GM23338 (cell line): ENCODE results near the gene CCDC146. TPM values are rescaled to one million over a fixed set of nuclear protein-coding genes. Genes with fewer than 3 reads are reported as not detected.

Experiments used
- ATAC-seq: fragments of 200-7000 bp; cut with Tn5 transposase; 3 replicates; pipeline ENCODE4 v1.9.1; 2020
- DNase-seq: peaks from one replicate; pipeline ENCODE4 v3.0.0-alpha.2; 2015; ENCODE audit warnings: low spot score
- H2AFZ ChIP-seq: fragments of 200-600 bp; sonication (generic); 2 replicates; pipeline ENCODE4 v1.8.0; 2016; ENCODE audit warnings: antibody characterized with exemption, mild to moderate bottlenecking, moderate library complexity
- H3F3A ChIP-seq: fragments of 200-600 bp; sonication (generic); replicated peaks from 2 replicates; pipeline ENCODE4 v1.8.0; 2017; ENCODE audit warnings: antibody characterized with exemption, mixed run types, low read depth
- H3K27ac ChIP-seq: fragments of 200-600 bp; sonication (generic); 2 replicates; pipeline ENCODE4 v1.6.1; 2016; ENCODE audit warnings: low read depth
- H3K27me3 ChIP-seq: fragments of 200-600 bp; sonication (generic); 2 replicates; pipeline ENCODE4 v1.8.0; 2016; ENCODE audit warnings: mild to moderate bottlenecking, mixed run types, moderate library complexity; ENCODE audit not compliant: insufficient read depth
- H3K36me3 ChIP-seq: fragments of 200-600 bp; sonication (generic); 2 replicates; pipeline ENCODE4 v1.8.0; 2016; ENCODE audit warnings: mild to moderate bottlenecking; ENCODE audit not compliant: insufficient read depth
- H3K4me1 ChIP-seq: fragments of 200-600 bp; sonication (generic); 2 replicates; pipeline ENCODE4 v1.8.0; 2016; ENCODE audit warnings: mild to moderate bottlenecking, moderate library complexity; ENCODE audit not compliant: insufficient read depth
- H3K4me2 ChIP-seq: fragments of 200-600 bp; sonication (generic); 2 replicates; pipeline ENCODE4 v1.7.1; 2017; ENCODE audit warnings: mixed run types
- H3K4me3 ChIP-seq: fragments of 200-600 bp; sonication (generic); 2 replicates; pipeline ENCODE4 v1.6.1; 2016; ENCODE audit warnings: mixed run types
- H3K79me2 ChIP-seq: fragments of 200-600 bp; sonication (generic); replicated peaks from 2 replicates; pipeline ENCODE4 v1.8.0; 2017; ENCODE audit warnings: mild to moderate bottlenecking; ENCODE audit not compliant: insufficient read depth
- H3K9me2 ChIP-seq: fragments of 200-600 bp; sonication (generic); 2 replicates; pipeline ENCODE4 v1.8.0; 2017; ENCODE audit not compliant: insufficient read depth
- H4K20me1 ChIP-seq: fragments of 200-600 bp; sonication (generic); replicated peaks from 2 replicates; pipeline ENCODE4 v1.8.0; 2017; ENCODE audit warnings: mild to moderate bottlenecking; ENCODE audit not compliant: insufficient read depth
- H3K27ac Mint-ChIP-seq: 2 replicates; pipeline ENCODE4 v1.8.0; 2020; ENCODE audit warnings: inconsistent platforms, mild to moderate bottlenecking, moderate library complexity, mixed read lengths
- H3K27me3 Mint-ChIP-seq: 3 replicates; pipeline ENCODE4 v1.8.0; 2022; ENCODE audit warnings: low read depth, mild to moderate bottlenecking, moderate library complexity, mixed read lengths, inconsistent platforms; ENCODE audit not compliant: insufficient read depth, poor library complexity
- H3K36me3 Mint-ChIP-seq: 3 replicates; pipeline ENCODE4 v1.8.0; 2021; ENCODE audit warnings: low read depth, mild to moderate bottlenecking, inconsistent platforms, moderate library complexity, mixed read lengths
- H3K4me1 Mint-ChIP-seq: 3 replicates; pipeline ENCODE4 v1.8.0; 2020; ENCODE audit warnings: mild to moderate bottlenecking, inconsistent platforms, mixed read lengths
- H3K4me3 Mint-ChIP-seq: 3 replicates; pipeline ENCODE4 v1.8.0; 2021; ENCODE audit warnings: moderate library complexity, mild to moderate bottlenecking, inconsistent platforms, mixed read lengths
- H3K9me3 Mint-ChIP-seq: 3 replicates; pipeline ENCODE4 v1.8.0; 2020; ENCODE audit warnings: moderate library complexity, mild to moderate bottlenecking, inconsistent platforms, mixed read lengths
- EZH2 ChIP-seq: fragments of 200-600 bp; sonication (generic); IDR thresholded peaks from one replicate; pipeline ENCODE4 v1.8.0; 2017; ENCODE audit warnings: antibody characterized with exemption, mild to moderate bottlenecking, low read depth; ENCODE audit not compliant: unreplicated experiment
- EZH2phosphoT487 ChIP-seq: fragments of 200-600 bp; sonication (generic); IDR thresholded peaks from one replicate; pipeline ENCODE4 v1.8.1; 2018; ENCODE audit warnings: antibody characterized with exemption; ENCODE audit not compliant: unreplicated experiment
- JUNB ChIP-seq: IDR thresholded peaks from one replicate; pipeline ENCODE4 v1.6.1; 2016; ENCODE audit warnings: antibody characterized with exemption; ENCODE audit not compliant: unreplicated experiment
- NANOG ChIP-seq: IDR thresholded peaks from 2 replicates; pipeline ENCODE4 v1.6.1; 2016; ENCODE audit warnings: antibody characterized with exemption, borderline replicate concordance
- POLR2AphosphoS5 ChIP-seq: IDR thresholded peaks from 2 replicates; pipeline ENCODE4 v1.6.1; 2016; ENCODE audit warnings: antibody characterized with exemption, low read depth
- STAT1 ChIP-seq: IDR thresholded peaks from one replicate; pipeline ENCODE4 v1.6.1; 2016; ENCODE audit warnings: antibody characterized with exemption; ENCODE audit not compliant: unreplicated experiment
- ZNF114 ChIP-seq: fragments of 250-450 bp; sonication (Bioruptor Pico); IDR thresholded peaks from 2 replicates; pipeline ENCODE4 v1.5.0; 2020; ENCODE audit warnings: mild to moderate bottlenecking, moderate library complexity
- ZNF331 ChIP-seq: fragments of 250-450 bp; sonication (Bioruptor Pico); IDR thresholded peaks from 2 replicates; pipeline ENCODE4 v1.5.0; 2020; ENCODE audit warnings: low read depth, mild to moderate bottlenecking, moderate library complexity
- polyA plus RNA-seq: library from polyadenylated mRNA; unstranded; fragments of >200 nt; fragmentation: Nextera tagmentation; extraction: Ambion mirVana; gene quantifications from 2 replicates; pipeline ENCODE4 v1.2.1, GENCODE V29; 2016
- total RNA-seq: library from RNA; depleted of rRNA; stranded (reverse); fragments of >200 nt; shearing (Covaris generic); gene quantifications from 2 replicates; pipeline ENCODE4 v1.2.3, GENCODE V29; 2014
- TF ChIP-seq, protein P1 (sequence below), 2 experiments: fragments of 200-600 bp in 1 of 2; sonication (generic) in 1 of 2; conservative IDR thresholded peaks; 2 replicates each; pipeline versions ENCODE4 v1.5.1 to v1.6.1; 2016 to 2017; ENCODE audit warnings: antibody characterized with exemption in 2 of 2, low read depth in 2 of 2, mild to moderate bottlenecking in 2 of 2, moderate library complexity in 1 of 2
- TF ChIP-seq, protein P2 (sequence below): IDR thresholded peaks from 2 replicates; pipeline ENCODE4 v1.6.1; 2016; ENCODE audit warnings: antibody characterized with exemption

Gene CCDC146
- total and polyA plus RNA-seq, 2 experiments from 2014 or later = 0.35 to 0.74 TPM

DNA sequence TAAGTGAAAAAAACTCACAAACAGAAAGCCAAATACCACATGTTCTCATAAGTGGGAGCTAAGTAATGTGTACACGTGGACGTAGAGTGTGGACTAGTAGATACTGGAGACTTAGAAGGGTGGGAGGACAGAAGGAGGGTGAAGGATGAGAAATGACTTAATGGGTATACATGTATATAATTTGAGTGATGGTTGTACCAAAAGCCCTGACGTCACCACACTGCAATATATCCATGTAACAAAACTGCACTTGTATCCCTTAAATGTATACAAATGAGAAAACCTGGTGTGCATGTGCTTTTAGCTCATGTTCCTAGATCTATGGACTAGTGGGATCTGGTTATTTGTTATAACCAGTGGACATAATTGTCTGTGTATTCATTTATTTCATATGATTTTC is 125.7 kb downstream of the CCDC146 start (continued):
- TF ChIP-seq, protein P1, sequence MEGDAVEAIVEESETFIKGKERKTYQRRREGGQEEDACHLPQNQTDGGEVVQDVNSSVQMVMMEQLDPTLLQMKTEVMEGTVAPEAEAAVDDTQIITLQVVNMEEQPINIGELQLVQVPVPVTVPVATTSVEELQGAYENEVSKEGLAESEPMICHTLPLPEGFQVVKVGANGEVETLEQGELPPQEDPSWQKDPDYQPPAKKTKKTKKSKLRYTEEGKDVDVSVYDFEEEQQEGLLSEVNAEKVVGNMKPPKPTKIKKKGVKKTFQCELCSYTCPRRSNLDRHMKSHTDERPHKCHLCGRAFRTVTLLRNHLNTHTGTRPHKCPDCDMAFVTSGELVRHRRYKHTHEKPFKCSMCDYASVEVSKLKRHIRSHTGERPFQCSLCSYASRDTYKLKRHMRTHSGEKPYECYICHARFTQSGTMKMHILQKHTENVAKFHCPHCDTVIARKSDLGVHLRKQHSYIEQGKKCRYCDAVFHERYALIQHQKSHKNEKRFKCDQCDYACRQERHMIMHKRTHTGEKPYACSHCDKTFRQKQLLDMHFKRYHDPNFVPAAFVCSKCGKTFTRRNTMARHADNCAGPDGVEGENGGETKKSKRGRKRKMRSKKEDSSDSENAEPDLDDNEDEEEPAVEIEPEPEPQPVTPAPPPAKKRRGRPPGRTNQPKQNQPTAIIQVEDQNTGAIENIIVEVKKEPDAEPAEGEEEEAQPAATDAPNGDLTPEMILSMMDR (conservative IDR thresholded peaks at IDR 0.05; ENCODE audit: low read depth in 2 of 2) = no peak
- TF ChIP-seq ZNF114 (CRISPR knock-in tag) = no peak
- no peak for TF ChIP-seq EZH2phosphoT487
- TF ChIP-seq EZH2 = no peak
- TF ChIP-seq, protein P2, sequence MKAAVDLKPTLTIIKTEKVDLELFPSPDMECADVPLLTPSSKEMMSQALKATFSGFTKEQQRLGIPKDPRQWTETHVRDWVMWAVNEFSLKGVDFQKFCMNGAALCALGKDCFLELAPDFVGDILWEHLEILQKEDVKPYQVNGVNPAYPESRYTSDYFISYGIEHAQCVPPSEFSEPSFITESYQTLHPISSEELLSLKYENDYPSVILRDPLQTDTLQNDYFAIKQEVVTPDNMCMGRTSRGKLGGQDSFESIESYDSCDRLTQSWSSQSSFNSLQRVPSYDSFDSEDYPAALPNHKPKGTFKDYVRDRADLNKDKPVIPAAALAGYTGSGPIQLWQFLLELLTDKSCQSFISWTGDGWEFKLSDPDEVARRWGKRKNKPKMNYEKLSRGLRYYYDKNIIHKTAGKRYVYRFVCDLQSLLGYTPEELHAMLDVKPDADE = no peak
- TF ChIP-seq JUNB = no peak

DNA sequence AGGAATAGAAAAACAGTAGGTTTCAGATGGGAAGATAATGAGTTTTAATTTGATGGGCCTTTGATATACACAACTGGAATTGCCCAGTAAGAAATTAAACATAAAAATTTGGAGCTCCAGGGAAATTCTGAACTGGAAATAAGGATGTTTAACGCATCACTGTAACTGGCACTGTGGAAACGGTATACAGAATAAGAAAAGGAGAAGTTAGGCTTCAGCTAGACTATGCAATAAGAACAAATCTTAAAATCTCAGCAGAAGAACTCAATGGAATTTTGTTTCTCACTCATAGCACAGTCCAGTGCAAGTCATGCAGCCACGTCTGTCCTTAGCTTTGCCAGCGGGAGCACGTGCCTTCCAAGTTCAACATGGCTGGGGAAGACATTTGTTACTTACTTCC is 130.1 kb downstream of the CCDC146 start:
- H3F3A ChIP-seq = no peaks in the 10 kb centered on the region
- no peak overlapping the region for H3K4me3 ChIP-seq
- H3K79me2 ChIP-seq = no peaks in the 10 kb centered on the region
- no peak overlapping the region for H3K27ac Mint-ChIP-seq
- no peak overlapping the region for H2AFZ ChIP-seq
- no peaks in the 10 kb centered on the region for H3K4me1 Mint-ChIP-seq
- H3K27me3 ChIP-seq = no peaks in the 10 kb centered on the region
- H3K4me2 ChIP-seq = no peak overlapping the region
- H3K4me3 Mint-ChIP-seq = no peak overlapping the region
- no peaks in the 10 kb centered on the region; the same call in 1 of the 2 replicates for H3K9me2 ChIP-seq
- no peak for ATAC-seq
- no peaks in the 10 kb centered on the region for H3K36me3 ChIP-seq
- no peak overlapping the region for H3K27ac ChIP-seq
- no peak for DNase-seq
- no peaks in the 10 kb centered on the region for H3K27me3 Mint-ChIP-seq
- no peak for TF ChIP-seq STAT1
- no peak for TF ChIP-seq EZH2phosphoT487
- no peak for TF ChIP-seq POLR2AphosphoS5
- TF ChIP-seq NANOG = no peak
- TF ChIP-seq EZH2 = no peak
- TF ChIP-seq, protein P1 (conservative IDR thresholded peaks at IDR 0.05; ENCODE audit: low read depth in 2 of 2) = no peak
- no peak for TF ChIP-seq ZNF331
- TF ChIP-seq ZNF114 (CRISPR knock-in tag) = no peak
- H3K36me3 Mint-ChIP-seq = no peaks in the 10 kb centered on the region
- 0 out of 2 replicates have a peak, but pooled peaks cover 3% of the 10 kb centered on the region for H3K4me1 ChIP-seq
- H3K9me3 Mint-ChIP-seq = no peaks in the 10 kb centered on the region; the same call in 2 of the 3 replicates
- no peaks in the 10 kb centered on the region for H4K20me1 ChIP-seq
